A673 (cell line): ENCODE data around the gene PTPRK.

Experiments
- CTCF ChIP-seq: fragments of 300-800, 200-600 bp; sonication (generic); conservative IDR thresholded peaks from 2 replicates; pipeline ENCODE4 v1.5.1; 2017; ENCODE audit warnings: low read depth, mild to moderate bottlenecking, antibody characterized with exemption, low read length, moderate library complexity, mixed read lengths
- EZH2 ChIP-seq: fragments of 200-600 bp; sonication (generic); IDR thresholded peaks from 2 replicates; pipeline ENCODE4 v1.6.1; 2017; ENCODE audit warnings: borderline replicate concordance, low read depth, mild to moderate bottlenecking, mixed read lengths, antibody characterized with exemption, low read length; ENCODE audit not compliant: poor library complexity, severe bottlenecking

DNA sequence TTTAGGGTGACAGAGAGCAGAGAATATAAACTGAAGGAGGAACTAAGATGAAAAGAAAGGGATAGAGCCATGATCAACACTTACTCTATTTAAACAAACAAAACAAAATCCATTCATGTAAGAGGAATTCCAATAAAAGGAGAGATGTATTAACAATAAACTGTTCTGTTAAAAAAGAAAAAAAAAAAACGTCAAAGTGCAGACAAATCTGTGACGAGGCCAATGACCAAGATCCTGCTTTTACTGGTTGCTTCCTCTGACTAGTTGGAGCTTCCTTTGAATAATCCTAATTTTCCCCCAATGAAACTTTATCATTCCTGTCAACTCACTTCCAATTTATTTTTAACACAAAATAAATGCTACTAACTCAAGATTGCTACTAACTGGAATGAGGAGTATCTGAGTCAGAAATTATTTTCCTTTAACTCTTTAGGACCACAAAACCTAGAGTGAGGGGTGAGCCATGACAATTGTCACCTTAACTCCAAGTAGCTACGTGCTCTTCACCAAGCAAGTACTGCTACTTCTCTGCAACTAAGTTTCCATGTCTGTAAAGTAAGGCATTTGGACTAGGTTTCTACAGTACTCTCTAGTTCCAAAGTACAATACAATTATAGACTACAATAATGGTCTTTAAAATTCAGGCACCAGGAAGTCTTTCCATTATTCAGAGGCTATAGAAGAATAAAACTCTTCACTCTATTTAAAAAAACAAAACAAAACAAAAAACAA lies 152.0 kb downstream of the PTPRK start:
- TF ChIP-seq CTCF (no peak), EZH2 (no peak)
